DLD1 (cell line): ENCODE measurements around the gene CDH19.
"Not testable (repeated sequence)": the region's sequence is repeated elsewhere in the genome, so short reads cannot be mapped to it uniquely, and the experiment has no call there.

Experiments
- in situ Hi-C: cut with HindIII; loops from 2 replicates; pipeline ENCODE4 v1.10.0; 2017; ENCODE audit warnings: low sequenced_read_pairs

The CDH19 gene

GRCh38 chr18:66564236-66564635 lies 39.7 kb downstream of the CDH19 start:
- in situ Hi-C loops: no loop called here

- in situ Hi-C loops: no loop called here
Observed at GRCh38 chr18:66562279-66562678, 41.6 kb downstream of the CDH19 start.

GRCh38 chr18:66560094-66560493 lies 43.8 kb downstream of the CDH19 start:
- in situ Hi-C loops: no loop called here

GRCh38 chr18:66558773-66559172 lies 45.1 kb downstream of the CDH19 start:
- in situ Hi-C loops: no loop called here

GRCh38 chr18:66557091-66557490 lies 46.8 kb downstream of the CDH19 start:
- in situ Hi-C loops: no loop called here

- in situ Hi-C loops: no loop called here
Observed at GRCh38 chr18:66555585-66555984, 48.3 kb downstream of the CDH19 start.

GRCh38 chr18:66553824-66554223 lies 50.1 kb downstream of the CDH19 start:
- in situ Hi-C loops: no loop called here

GRCh38 chr18:66550366-66550765 lies 53.5 kb downstream of the CDH19 start:
- in situ Hi-C loops: no loop called here

- in situ Hi-C loops: no loop called here
Observed at GRCh38 chr18:66548747-66549146, 55.1 kb downstream of the CDH19 start.

GRCh38 chr18:66534110-66534509 lies 69.8 kb downstream of the CDH19 start:
- in situ Hi-C loops: no loop called here

- in situ Hi-C loops: no loop called here
Observed at GRCh38 chr18:66533693-66534092, 70.2 kb downstream of the CDH19 start.

- in situ Hi-C loops: no loop called here
Observed at GRCh38 chr18:66523219-66523991, 80.5 kb downstream of the CDH19 start.

GRCh38 chr18:66513996-66514395 lies 89.9 kb downstream of the CDH19 start:
- in situ Hi-C loops: no loop called here

- in situ Hi-C loops: no loop called here
Observed at GRCh38 chr18:66511792-66512191, 92.1 kb downstream of the CDH19 start.

- in situ Hi-C loops: no loop called here
Observed at GRCh38 chr18:66511289-66511688, 92.6 kb downstream of the CDH19 start.

- in situ Hi-C loops: no loop called here
Observed at GRCh38 chr18:66510357-66511045, 93.4 kb downstream of the CDH19 start.

GRCh38 chr18:66508937-66509336 lies 95.0 kb downstream of the CDH19 start:
- in situ Hi-C loops: no loop called here

- in situ Hi-C loops: no loop called here
Observed at GRCh38 chr18:66506178-66506577, 97.7 kb downstream of the CDH19 start.

- in situ Hi-C loops: no loop called here
Observed at GRCh38 chr18:66497351-66497750, 106.5 kb downstream of the CDH19 start.

- in situ Hi-C loops: no loop called here
Observed at GRCh38 chr18:66495844-66496243, 108.0 kb downstream of the CDH19 start.

GRCh38 chr18:66473882-66474281 lies 130.0 kb downstream of the CDH19 start:
- in situ Hi-C loops: no loop called here

- in situ Hi-C loops: not testable (repeated sequence)
Observed at GRCh38 chr18:66466184-66466583, 137.7 kb downstream of the CDH19 start.
